SK-N-MC (cell line): ENCODE data around the gene ADAM11.

Experiments
- EZH2 ChIP-seq: fragments of 200-600 bp; sonication (generic); IDR thresholded peaks from one replicate; pipeline ENCODE4 v1.6.1; 2017; ENCODE audit warnings: antibody characterized with exemption
- POLR2AphosphoS5 ChIP-seq: IDR thresholded peaks from 2 replicates; pipeline ENCODE4 v1.6.1; 2012; ENCODE audit warnings: mild to moderate bottlenecking, low read depth, low read length, borderline replicate concordance

GRCh38 chr17:44829523-44830358 is 71.0 kb downstream of the ADAM11 start, which contains the start of gene GJC1:
- TF ChIP-seq EZH2 (no peak), POLR2AphosphoS5 (no peak; the same call in 1 of the 2 replicates)
